Fibroblast of lung (primary cell): ENCODE results near the gene GFY. TPM values are rescaled to one million over a fixed set of nuclear protein-coding genes. Genes with fewer than 3 reads are reported as not detected.

Source experiments
- DNase-seq, 2 donors: peaks; one replicate each; pipeline versions ENCODE4 v3.0.0 to v3.0.0-alpha.2; 2010; ENCODE audit warnings: low read depth in 2 of 2
- H2AFZ ChIP-seq: 2 replicates; pipeline ENCODE4 v1.5.1; 2012; ENCODE audit warnings: low read length, control low read depth, inconsistent platforms
- H3K27ac ChIP-seq: 2 replicates; pipeline ENCODE4 v1.5.1; 2011; ENCODE audit warnings: low read length, control low read depth; ENCODE audit not compliant: insufficient read depth
- H3K27me3 ChIP-seq: 2 replicates; pipeline ENCODE4 v1.5.1; 2011; ENCODE audit warnings: mild to moderate bottlenecking, low read length; ENCODE audit not compliant: control insufficient read depth, insufficient read depth
- H3K36me3 ChIP-seq: 2 replicates; pipeline ENCODE4 v1.5.1; 2011; ENCODE audit warnings: low read length; ENCODE audit not compliant: control insufficient read depth, insufficient read depth
- H3K4me1 ChIP-seq: 2 replicates; pipeline ENCODE4 v1.5.1; 2011; ENCODE audit warnings: low read length; ENCODE audit not compliant: control insufficient read depth, insufficient read depth; ENCODE audit errors: extremely low read depth
- H3K4me2 ChIP-seq: 2 replicates; pipeline ENCODE4 v1.5.1; 2011; ENCODE audit warnings: low read length, control low read depth; ENCODE audit not compliant: insufficient read depth; ENCODE audit errors: extremely low read depth
- H3K4me3 ChIP-seq, 4 experiments: fragments of 200-600 bp in 1 of 4; sonication (generic) in 1 of 4; replicated peaks in 1 of 4; 2 replicates each; pipeline ENCODE4 v1.5.1; 2011 to 2016; ENCODE audit warnings: low read length in 4 of 4, low read depth in 3 of 4, mild to moderate bottlenecking in 3 of 4, control low read depth in 2 of 4, inconsistent platforms in 1 of 4, mixed read lengths in 1 of 4; ENCODE audit not compliant: insufficient read depth in 1 of 4; ENCODE audit errors: control extremely low read depth in 1 of 4
- H3K79me2 ChIP-seq: 2 replicates; pipeline ENCODE4 v1.5.1; 2012; ENCODE audit warnings: mild to moderate bottlenecking, low read length, inconsistent platforms; ENCODE audit not compliant: control insufficient read depth, insufficient read depth
- H3K9ac ChIP-seq: 2 replicates; pipeline ENCODE4 v1.5.1; 2011; ENCODE audit warnings: mild to moderate bottlenecking, low read length, control low read depth; ENCODE audit not compliant: insufficient read depth
- H3K9me3 ChIP-seq: 2 replicates; pipeline ENCODE4 v1.5.1; 2012; ENCODE audit warnings: low read depth, low read length; ENCODE audit not compliant: control insufficient read depth, insufficient read depth
- H4K20me1 ChIP-seq: 2 replicates; pipeline ENCODE4 v1.5.1; 2011; ENCODE audit warnings: low read length; ENCODE audit not compliant: control insufficient read depth, insufficient read depth; ENCODE audit errors: extremely low read depth
- CTCF ChIP-seq, 2 donors: IDR thresholded peaks in 1 of 2; conservative IDR thresholded peaks in 1 of 2; 1 replicate in 1 of 2; 2 replicates in 1 of 2; pipeline ENCODE4 v1.5.1; 2011 to 2012; ENCODE audit warnings: low read length in 2 of 2, control low read depth in 1 of 2, inconsistent platforms in 1 of 2, low read depth in 1 of 2, mild to moderate bottlenecking in 1 of 2
- EZH2 ChIP-seq: IDR thresholded peaks from 2 replicates; pipeline ENCODE4 v1.5.1; 2012; ENCODE audit warnings: low read length, control low read depth, mild to moderate bottlenecking; ENCODE audit errors: missing control alignments
- polyA plus RNA-seq, 2 donors: library from polyadenylated mRNA; depleted of rRNA in 1 of 2; stranded (reverse) in 1 of 2; unstranded in 1 of 2; fragments of >200 nt; gene quantifications; 2 replicates each; pipeline ENCODE4 v1.2.1, GENCODE V29; 2011 to 2012; ENCODE audit warnings: missing spikeins in 1 of 2
- total RNA-seq: library from RNA; depleted of rRNA; stranded (reverse); fragments of >200 nt; gene quantifications from 2 replicates; pipeline ENCODE4 v1.2.1, GENCODE V29; 2014

GFY gene
- total and polyA plus RNA-seq, 2 donors (not counting 1 experiment from before 2014, with no cell fraction given): not detected

GRCh38 chr19:49415102-49415809, 9.9 kb upstream of the GFY start:
- no peak for TF ChIP-seq EZH2
- TF ChIP-seq CTCF (conservative IDR thresholded peaks at IDR 0.05 in 1 of 2, IDR thresholded peaks at IDR 0.05 in 1 of 2; ENCODE audit: low read depth in 1 of 2, low read length in 2 of 2): no peak
- Histone ChIP-seq H3K9me3 (no peaks in the 10 kb centered on the region), H2AFZ (no peak overlapping the region), H3K27me3 (peaks cover 29% of the 10 kb centered on the region), H3K4me3 (no peak overlapping the region), H3K9ac (no peak overlapping the region), H3K4me2 (no peak overlapping the region), H3K79me2 (no peaks in the 10 kb centered on the region), H3K4me1 (no peaks in the 10 kb centered on the region), H3K36me3 (no peaks in the 10 kb centered on the region), H3K27ac (no peak overlapping the region), H4K20me1 (no peaks in the 10 kb centered on the region)
- no peak for DNase-seq

GRCh38 chr19:49415810-49416200, 9.4 kb upstream of the GFY start:
- no peaks in the 10 kb centered on the region for H4K20me1 ChIP-seq
- DNase-seq: no peak
- H3K27me3 ChIP-seq: peaks cover 34% of the 10 kb centered on the region
- no peak overlapping the region for H2AFZ ChIP-seq
- no peaks in the 10 kb centered on the region for H3K4me1 ChIP-seq
- no peak overlapping the region for H3K4me2 ChIP-seq
- no peaks in the 10 kb centered on the region for H3K79me2 ChIP-seq
- H3K9me3 ChIP-seq: no peaks in the 10 kb centered on the region
- no peak for TF ChIP-seq CTCF (conservative IDR thresholded peaks at IDR 0.05 in 1 of 2, IDR thresholded peaks at IDR 0.05 in 1 of 2; ENCODE audit: low read depth in 1 of 2, low read length in 2 of 2)
- TF ChIP-seq EZH2: no peak
- H3K4me3 ChIP-seq: no peak overlapping the region
- H3K9ac ChIP-seq: no peak overlapping the region
- no peaks in the 10 kb centered on the region for H3K36me3 ChIP-seq
- H3K27ac ChIP-seq: no peak overlapping the region

GRCh38 chr19:49417088-49417487, 8.1 kb upstream of the GFY start:
- Histone ChIP-seq H3K4me1 (no peaks in the 10 kb centered on the region), H2AFZ (no peak overlapping the region), H3K9ac (no peak overlapping the region), H3K27ac (no peak overlapping the region), H4K20me1 (no peaks in the 10 kb centered on the region), H3K9me3 (no peaks in the 10 kb centered on the region), H3K27me3 (peaks cover 46% of the 10 kb centered on the region), H3K79me2 (no peaks in the 10 kb centered on the region), H3K4me2 (no peak overlapping the region), H3K4me3 (no peak overlapping the region), H3K36me3 (no peaks in the 10 kb centered on the region)
- no peak for TF ChIP-seq EZH2
- no peak for TF ChIP-seq CTCF (conservative IDR thresholded peaks at IDR 0.05 in 1 of 2, IDR thresholded peaks at IDR 0.05 in 1 of 2; ENCODE audit: low read depth in 1 of 2, low read length in 2 of 2)
- DNase-seq: no peak
